GM19240 (cell line): ENCODE results near the gene B3GALT2.
"Not testable (repeated sequence)": the region's sequence is repeated elsewhere in the genome, so short reads cannot be mapped to it uniquely, and the experiment has no call there.

Experiments
- DNase-seq: peaks from one replicate; pipeline ENCODE4 v3.0.0; 2011; ENCODE audit warnings: low spot score; ENCODE audit not compliant: insufficient read length

The B3GALT2 gene, protein sequence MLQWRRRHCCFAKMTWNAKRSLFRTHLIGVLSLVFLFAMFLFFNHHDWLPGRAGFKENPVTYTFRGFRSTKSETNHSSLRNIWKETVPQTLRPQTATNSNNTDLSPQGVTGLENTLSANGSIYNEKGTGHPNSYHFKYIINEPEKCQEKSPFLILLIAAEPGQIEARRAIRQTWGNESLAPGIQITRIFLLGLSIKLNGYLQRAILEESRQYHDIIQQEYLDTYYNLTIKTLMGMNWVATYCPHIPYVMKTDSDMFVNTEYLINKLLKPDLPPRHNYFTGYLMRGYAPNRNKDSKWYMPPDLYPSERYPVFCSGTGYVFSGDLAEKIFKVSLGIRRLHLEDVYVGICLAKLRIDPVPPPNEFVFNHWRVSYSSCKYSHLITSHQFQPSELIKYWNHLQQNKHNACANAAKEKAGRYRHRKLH

DNA sequence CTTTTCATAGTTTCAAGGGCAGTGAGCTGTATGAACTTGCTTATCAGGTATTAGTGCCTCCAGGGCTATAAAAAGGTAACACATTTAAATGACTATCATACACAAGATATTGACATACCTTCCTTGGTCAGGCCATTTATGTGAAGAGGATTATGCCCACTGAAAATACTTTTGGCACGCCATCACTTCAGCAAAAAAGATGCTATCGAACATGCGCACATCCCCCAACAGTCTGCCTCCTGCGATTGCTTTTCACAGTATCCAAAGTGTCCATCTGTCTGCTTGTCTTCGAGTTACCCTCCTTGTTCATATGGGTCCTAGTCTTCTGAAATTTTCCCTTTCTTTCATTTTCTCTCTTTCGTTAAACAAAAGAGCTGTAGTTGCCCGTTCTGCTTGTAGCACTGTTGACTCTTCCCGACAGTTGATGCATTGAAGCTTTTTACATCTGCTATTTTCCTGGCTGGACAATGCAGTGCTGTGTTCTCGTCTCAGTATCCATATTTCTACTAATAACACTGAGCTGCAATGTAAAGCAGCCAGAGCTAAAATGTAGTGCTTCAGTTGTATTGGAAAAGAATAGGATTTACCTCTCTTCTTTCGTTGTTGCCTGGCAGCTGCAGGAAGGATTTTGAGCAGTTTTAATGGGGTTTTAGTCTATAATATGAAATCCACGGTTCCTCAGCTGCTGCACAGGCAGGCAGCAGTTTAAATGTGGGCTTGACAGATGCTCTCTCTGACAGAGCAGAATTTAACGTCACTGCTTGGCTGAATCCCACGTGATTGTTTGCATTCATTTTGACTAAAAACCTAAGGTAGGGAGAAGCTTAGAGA is at the start of gene B3GALT2:
Gene B3GALT2, minus strand, starts transcription at position 713 of the 831 bp plus-strand sequence. CDS start 5,051 bp downstream, outside the sequence.
- DNase-seq = no peak

DNA sequence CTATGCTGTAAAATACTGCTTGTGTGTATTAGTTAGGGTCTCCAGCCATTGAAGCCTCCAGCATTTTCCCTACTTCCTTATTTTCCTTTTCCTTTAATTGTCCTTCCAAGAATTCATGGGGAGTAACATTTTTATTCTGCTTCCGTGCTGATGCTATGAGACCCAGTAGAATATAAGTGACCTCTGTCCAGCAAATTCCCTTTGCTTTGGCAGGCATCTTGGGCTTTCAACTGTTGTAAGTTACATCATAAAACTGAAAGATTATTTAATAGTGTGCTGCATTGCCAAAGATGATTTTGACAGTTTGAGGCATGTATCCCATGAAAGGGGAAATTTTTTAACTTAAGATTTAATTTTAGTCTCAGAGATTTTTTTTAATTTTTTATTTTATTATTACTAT is 48.1 kb upstream of the B3GALT2 start:
- no peak for DNase-seq

DNA sequence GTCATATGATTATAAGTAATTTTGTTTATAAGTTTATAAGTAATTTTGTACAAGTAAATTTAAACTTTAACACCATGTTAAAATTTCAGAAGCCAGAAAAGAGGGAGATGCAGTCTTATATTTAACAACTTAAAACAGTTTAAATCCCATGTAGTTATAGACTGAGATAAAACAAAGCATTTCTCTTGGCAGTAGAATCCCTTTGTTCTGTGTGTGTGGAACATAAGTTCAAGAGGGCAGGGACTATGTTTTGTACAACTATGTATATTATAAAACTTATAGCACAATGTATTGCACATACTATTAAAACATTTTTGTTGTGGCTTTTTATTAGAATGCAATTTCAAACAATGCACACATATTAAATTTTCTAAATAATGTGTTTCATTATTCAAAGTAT is 44.7 kb upstream of the B3GALT2 start:
- not testable (repeated sequence) for DNase-seq

DNA sequence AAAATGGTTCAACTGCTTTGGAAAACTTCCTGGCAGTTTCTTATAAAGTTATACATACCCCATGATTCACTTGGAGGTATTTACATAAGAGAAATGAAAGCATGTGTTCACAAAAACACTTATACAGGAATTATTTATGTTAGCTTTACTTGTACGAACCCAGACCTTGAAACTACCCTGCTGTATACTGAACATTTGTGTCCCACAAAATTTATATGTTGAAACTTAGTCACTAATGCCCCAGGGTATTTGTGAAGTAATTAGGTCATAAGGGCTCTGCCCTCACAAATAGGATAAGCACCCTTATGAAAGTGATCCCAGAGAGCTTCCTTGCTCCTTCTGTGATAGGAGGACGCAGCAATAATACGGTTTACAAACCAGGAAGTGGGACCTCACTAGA is 42.7 kb upstream of the B3GALT2 start:
- DNase-seq = no peak

DNA sequence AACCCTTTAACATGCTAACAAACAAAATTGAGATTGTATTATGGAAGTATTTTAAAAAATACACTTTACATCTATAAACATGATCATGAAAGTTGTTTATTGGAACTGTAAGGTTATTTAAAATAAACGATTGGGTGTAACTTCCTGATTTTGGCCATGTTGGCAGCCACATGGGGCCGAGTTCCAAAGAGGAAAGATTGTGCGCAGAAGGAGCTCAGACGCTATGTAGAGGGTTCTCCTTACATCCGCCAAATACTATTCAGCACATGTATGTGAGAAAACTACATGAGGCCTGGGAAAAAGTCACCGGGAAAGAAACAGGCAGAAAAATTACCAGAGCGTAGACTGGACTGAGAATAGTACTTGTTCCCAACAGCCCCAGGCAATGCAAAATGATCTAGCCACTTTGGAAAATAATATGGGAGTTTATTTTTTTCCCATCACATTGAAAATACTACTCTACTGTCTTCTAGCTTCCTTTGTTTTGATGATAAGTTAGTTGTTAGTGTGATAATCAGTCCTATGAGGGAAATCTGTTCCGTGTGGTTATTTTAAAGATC is 35.7 kb upstream of the B3GALT2 start:
- no peak for DNase-seq

DNA sequence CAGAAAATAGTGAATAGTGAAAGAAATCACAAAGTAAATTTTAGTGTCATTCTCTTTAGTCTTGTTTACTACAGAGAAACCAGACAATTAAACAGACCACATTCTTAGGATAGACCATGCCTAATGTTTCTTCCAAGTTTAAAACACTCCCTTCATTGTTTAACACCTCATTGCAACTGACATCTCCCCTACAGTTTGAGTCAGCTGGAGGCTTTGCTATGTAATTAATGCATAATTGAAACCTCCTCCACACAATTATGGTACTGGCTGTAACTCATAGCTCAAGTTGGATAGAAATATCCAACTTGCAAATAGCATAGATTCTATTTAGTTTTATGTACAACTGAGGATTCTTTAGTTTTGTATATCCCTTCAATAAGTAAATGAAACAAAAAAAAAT is 35.2 kb upstream of the B3GALT2 start:
- no peak for DNase-seq

DNA sequence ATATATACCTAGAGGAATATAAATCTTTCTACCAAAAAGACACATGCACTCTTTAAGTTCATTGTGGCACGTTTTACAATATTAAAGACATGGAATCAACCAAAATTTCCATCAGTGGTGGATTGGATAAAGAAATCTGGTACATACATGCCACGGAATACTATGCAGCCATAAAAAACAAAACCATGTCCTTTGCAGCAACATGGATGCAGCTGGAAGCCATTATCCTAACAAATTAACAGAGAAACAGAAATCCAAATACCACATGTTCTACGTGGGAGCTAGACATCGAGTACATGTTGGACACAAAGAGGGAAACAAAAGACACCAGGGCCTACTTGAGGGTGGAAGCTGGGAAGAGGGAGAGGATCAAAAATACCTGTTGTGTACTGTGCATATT is 33.0 kb upstream of the B3GALT2 start:
- no peak for DNase-seq

DNA sequence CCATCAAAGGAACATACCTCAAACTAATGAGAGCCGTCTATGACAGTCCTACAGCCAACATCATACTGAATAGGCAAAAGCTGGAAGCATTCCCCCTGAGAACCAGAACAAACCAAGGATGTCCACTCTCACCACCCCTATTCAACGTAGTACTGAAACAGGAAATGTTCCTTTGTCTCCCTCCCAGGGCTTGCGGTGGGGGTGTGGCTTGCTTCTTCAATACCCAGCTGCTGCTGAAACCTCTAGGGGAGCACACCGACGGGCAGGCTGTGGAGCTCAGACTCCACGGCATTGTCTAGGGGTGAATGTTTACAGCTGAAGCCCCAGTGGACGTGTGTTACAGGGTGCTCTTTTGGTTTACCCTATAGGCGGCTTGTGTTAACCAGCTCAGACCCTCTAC is 30.5 kb upstream of the B3GALT2 start:
- DNase-seq = no peak

DNA sequence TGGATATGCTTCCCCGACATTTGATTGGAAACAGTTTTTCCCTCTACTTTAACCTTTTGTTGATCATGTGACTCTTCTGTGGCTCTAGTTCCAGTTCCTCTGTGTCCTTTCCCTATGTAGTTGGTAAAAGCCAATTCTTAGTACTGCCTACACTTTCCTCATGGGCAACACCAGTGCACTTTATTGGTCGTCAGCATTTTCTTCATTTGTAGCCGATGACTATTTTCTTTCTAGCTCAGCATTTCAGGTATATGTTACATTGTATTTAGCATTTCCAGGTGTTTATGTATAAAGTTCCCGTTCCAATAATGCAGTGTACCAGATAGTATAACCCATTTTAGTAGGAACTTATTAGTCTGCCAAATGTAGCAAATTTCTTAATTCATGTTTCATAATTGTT is 27.6 kb upstream of the B3GALT2 start:
- DNase-seq = no peak

DNA sequence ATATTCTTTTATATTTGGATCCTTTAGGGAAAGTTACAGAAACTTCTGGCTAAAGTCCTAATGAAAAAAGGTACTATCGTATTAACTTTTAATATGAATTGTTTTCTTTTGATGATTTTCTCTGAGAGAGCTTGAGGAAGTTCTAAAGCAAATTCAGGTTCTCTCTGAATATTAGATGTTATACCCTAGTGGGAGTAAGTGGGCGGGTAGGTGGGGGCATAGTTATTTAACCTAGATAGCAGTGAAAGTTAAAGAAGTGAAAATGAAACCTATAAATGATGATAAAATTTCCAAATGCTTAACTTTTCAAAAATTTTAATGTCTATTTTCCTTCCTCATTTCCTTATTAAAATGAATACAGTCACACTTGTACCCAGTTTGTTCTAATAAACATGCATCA is 26.2 kb upstream of the B3GALT2 start:
- DNase-seq = no peak

DNA sequence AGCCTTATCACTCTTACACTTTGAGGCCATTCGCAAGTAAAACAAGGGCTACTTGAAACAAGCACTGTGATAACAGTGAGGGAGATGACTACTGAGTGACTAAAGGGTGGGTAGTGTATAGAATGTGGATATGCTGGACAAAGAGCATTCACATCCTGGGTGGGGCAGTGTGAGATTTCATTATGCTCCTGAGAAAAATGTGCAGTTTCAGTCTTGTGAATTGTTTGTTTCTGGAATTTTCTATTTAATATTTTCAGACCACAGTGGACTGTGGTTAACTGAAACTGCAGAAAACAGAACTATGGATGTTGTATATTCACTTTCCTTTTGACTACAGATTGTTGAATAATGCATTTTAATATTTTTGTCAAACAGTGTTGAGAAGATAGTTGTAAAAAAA is 25.1 kb upstream of the B3GALT2 start:
- DNase-seq = no peak

DNA sequence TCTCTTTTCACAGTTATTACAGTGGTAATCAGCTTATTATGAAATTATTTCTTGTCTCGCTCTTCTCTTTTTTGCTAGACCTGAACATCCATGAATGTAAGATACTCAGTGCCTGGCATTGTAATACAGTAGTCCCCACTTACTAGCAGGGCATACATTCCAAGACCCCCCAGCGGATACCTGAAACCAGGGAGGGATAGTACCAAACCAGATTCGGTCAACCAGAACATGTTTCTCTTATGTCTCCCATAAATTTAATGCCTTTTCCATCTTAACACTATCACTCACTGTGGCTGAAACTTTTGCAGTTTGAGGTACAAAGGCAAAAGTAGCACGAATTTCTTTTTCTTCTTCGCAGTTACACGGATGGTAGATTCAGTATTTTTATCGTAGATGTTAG is 24.6 kb upstream of the B3GALT2 start:
- no peak for DNase-seq

DNA sequence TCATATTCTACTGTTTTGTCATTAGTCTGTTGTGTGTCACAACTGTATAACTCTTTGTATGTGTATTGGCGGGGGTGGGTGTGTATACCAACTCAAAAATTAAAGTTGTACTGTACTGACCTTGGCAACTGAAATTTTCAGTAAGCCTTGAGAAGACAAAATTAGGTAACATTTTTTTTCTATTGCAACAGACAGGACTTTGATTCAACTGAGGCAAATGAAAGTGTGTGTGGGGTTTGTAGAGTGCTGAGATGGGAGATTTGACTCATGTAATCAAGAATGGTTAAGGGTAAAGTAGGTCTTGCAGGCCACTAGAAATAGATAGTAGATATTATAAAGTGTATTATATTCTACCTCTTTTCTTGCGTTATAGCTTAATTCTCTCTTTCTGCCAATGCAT is 14.6 kb upstream of the B3GALT2 start:
- DNase-seq = no peak

DNA sequence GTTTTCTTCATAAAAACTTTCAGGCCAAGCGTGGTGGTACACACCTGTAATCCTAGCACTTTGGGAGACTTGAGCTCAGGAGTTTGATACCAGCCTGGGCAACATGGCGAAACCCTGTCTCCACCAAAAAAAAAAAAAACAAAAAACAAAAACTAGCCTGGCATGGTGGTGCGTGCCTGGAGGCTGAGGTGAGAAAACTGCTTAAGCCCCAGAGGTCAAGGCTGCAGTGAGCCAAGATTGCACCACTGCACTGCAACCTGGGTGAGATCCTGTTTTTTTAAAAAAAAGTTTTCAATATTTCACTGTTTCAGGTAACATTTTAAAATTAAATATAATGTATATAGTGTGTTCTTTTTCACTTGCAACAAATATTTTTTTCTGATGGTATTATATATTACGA is 13.5 kb upstream of the B3GALT2 start:
- no peak for DNase-seq

DNA sequence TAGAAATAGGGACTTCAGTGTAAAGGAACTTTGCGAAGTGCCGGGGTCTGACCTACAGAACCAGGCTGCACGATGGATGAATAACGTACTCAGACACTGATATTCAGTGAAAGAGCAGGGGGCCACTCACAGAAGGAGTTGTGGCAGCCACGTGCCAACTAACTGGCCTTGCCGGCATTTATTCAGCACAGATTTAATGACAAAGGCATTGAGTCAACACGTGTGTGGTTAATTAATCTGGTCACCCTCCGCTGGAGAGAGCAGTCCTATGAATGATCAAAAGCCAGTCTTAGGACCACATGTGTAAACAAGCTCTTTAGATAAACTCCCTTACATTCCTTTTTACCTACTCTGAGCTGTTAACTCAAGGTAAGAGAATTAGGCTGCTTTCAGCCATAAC is 6.2 kb upstream of the B3GALT2 start:
- DNase-seq = no peak

DNA sequence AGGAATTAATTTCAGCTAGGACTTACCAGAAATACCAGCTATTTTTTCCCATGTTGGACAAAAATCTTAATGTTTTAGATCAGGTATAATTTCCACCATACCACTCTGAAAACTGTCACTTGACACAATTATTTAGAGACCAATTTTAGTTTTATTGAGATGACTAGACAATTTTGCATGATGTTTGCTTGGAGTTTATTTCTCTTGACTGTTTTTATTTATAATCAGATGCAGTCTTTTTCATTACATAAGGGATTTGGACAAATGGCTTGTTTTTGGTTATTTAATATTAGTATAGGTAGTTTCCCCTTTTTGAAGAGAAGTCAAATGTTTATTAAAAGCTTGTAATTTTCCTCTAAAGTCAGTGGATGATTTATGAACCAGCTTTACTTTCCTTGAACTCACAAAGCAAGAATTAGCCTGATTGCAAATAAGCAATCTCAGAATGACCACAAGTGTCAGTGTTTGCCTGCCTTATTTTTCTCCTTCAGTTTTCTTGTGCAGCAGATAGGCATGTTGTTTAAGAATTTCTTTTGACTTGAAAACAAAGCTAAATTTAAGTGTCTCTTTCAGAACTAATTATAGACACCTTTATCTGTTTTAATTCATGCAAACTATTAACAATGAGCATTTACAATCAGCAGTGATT is 3.8 kb upstream of the B3GALT2 start:
- no peak for DNase-seq

DNA sequence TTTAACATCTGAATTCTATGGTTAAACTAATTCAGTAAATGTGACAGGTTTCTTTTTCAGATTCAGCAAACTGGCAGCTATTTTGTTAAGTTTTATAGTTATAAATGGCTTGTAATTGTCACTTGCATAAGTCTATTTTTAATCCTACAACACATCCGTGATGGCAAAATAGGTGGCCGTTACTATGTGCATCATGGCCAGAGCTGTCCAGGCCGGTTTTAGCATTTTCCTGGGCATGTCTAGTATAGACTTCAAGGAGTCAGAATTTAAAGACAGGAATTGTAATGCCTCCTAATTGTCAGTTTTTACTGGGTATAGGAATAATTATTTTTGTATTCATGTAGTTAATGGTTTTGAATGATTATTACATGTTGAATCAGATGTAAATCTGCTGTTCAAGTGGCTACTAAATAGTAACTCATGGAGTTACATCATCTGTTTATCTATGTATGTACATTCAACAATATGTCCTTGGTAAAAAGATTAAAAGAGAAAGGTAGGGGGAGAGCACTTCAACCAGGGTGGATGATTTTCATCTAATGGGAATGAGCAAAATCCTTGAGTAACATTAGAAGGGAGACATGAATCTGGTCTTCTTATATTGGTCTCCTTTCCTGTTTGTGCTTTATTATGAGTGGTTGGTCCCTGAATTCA is 3.2 kb upstream of the B3GALT2 start:
- DNase-seq = no peak

DNA sequence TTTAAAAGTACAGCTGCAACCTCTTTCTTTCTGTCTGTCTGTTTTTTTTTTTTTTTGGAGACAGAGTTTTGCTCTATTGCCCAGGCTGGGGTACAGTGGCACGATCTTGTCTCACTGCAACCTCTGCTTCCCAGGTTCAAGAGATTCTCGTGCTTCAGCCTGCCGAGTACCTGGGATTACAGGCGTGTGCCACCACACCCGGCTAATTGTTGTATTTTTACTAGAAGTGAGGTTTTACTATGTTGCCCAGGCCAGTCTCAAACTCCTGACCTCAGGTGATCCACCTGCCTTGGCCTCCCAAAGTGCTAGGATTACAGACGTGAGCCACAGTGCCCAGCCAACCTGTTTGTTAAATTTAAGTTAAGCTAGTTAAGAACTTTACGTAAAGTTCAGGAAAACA is 2.5 kb upstream of the B3GALT2 start:
- DNase-seq = not testable (repeated sequence)

DNA sequence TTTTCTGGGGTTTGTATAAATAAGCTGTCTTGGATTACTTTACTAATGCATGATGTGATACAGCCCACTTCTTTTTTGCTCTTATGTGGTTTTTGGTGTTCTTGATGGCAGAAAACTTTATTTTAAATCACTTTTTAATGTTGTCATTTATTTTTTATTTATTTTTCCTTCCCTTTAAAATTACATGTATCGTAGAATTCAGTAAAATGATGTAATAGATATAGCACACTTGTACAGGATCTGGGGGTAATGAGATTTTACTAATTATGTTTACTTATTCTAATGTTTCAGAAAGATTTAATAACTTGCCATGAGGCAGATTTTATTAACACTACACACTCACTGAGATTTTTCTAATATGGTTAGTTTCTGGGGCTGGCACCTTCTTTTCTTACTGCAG is 701 bp upstream of the B3GALT2 start:
- no peak for DNase-seq

DNA sequence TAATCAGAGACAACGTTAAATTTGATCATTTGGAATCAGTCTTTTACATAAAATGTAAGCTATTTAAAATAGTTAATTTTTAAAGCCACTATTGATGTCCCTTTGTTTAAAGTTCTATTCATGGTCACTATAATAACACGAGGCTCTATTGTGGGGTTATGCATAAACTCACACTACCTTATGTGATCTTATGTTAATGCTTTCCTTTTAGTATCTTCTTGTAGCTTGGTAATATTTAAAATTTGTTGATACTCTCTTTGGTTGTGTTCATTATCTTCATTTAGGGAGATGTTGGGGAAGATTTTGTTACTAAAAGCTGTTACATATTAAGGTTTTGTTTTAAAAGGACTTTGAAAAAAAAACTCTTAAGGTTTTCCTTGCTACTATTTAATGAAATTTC is 1.2 kb downstream of the B3GALT2 start:
- DNase-seq = no peak

DNA sequence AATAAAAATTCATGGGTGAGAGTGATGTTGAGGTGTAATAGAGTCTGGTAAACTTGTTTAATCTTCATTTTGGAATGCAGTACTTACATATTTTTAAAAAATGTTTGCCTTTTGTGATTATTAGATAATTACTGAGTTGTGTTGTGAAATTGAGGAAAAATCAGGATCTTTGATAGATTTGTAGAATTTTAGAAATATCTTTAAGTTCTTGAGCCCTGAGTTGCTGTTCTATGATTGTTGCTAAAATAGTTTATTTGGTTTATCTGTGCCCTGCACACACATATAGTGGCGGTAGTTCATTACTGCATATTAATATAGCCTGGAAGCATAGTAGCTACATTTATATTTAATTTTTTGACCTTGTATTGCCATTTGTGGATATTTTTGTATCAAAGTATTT is 1.6 kb downstream of the B3GALT2 start:
- no peak for DNase-seq
